ENCODE data around the gene CLTB. TPM values are rescaled to one million over a fixed set of nuclear protein-coding genes. Genes with fewer than 3 reads are reported as not detected.

CLTB gene
- total and polyA plus RNA-seq, 2 experiments from 2014 or later, result 26.8 to 34.0 TPM

DNA sequence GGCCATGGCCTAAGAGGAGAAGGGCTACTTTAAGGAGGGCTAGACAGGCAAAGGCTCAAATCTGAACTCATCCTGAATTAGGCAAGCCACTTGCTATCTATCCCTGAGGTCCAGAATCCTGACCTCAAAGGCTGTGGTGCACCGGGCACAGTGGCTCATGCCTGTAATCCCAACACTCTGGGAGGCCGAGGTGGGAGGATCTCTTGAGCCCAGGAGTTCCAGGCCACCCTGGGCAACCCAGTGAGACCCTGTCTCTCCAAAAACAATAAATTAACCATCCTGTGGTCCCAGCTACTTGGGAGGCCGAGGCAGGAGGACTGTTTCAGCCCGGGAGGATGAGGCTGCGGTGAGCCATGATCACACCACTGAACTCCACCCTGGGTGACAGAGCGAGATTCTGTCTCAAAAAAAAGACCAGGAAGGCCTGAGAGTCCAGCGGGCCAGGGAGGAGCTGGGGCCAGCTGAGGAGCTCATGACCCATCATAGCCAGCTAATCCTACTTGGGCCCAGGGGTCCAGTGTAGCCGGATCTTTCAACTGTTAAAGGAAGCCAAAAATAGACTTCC, 31.9 kb downstream of the CLTB start:
- H3K36me3 ChIP-seq (ENCODE audit: insufficient read depth), result peaks cover 27% of the 10 kb centered on the region
- H3K9me3 Mint-ChIP-seq, result no peaks in the 10 kb centered on the region; the same call in 2 of the 3 replicates

More for the DNA sequence above, 31.9 kb downstream of the CLTB start:
- Histone ChIP-seq H3K4me2 (no peak overlapping the region), H3K4me1 (ENCODE audit: insufficient read depth) (peaks cover 9% of the 10 kb centered on the region; the same call in 1 of the 2 replicates), H3K27me3 (ENCODE audit: insufficient read depth) (no peaks in the 10 kb centered on the region), H3K79me2 (replicated peaks; ENCODE audit: insufficient read depth) (peaks cover 33% of the 10 kb centered on the region), H3K27ac (ENCODE audit: low read depth) (no peak overlapping the region), H3F3A (replicated peaks; ENCODE audit: low read depth) (peaks cover 18% of the 10 kb centered on the region; the same call in 1 of the 2 replicates), H3K4me3 (no peak overlapping the region), H2AFZ (no peak overlapping the region), H4K20me1 (replicated peaks; ENCODE audit: insufficient read depth) (peaks cover 21% of the 10 kb centered on the region), H3K9me2 (ENCODE audit: insufficient read depth) (no peaks in the 10 kb centered on the region)
- Mint-ChIP-seq H3K36me3 (ENCODE audit: low read depth) (peaks cover 74% of the 10 kb centered on the region), H3K27ac (no peak overlapping the region), H3K4me1 (peaks cover 12% of the 10 kb centered on the region), H3K4me3 (no peak overlapping the region), H3K27me3 (ENCODE audit: insufficient read depth, low read depth, poor library complexity) (peaks cover 11% of the 10 kb centered on the region)
- TF ChIP-seq ZNF331 (CRISPR knock-in tag; IDR thresholded peaks at IDR 0.05; ENCODE audit: low read depth), result no peak
- TF ChIP-seq ZNF114 (CRISPR knock-in tag; IDR thresholded peaks at IDR 0.05), result no peak
- no peak for TF ChIP-seq POLR2AphosphoS5 (IDR thresholded peaks at IDR 0.05; ENCODE audit: low read depth)
- TF ChIP-seq EZH2phosphoT487 (IDR thresholded peaks at IDR 0.05; ENCODE audit: unreplicated experiment), result no peak
- no peak for TF ChIP-seq EZH2 (IDR thresholded peaks at IDR 0.05; ENCODE audit: low read depth, unreplicated experiment)
- no peak for TF ChIP-seq ZNF462 (CRISPR knock-in tag; IDR thresholded peaks at IDR 0.05)
- no peak for TF ChIP-seq CREB1 (CRISPR knock-in tag; IDR thresholded peaks at IDR 0.05; ENCODE audit: low read depth)
- no peak for TF ChIP-seq REST (IDR thresholded peaks at IDR 0.05; ENCODE audit: unreplicated experiment)
- TF ChIP-seq, protein P1, sequence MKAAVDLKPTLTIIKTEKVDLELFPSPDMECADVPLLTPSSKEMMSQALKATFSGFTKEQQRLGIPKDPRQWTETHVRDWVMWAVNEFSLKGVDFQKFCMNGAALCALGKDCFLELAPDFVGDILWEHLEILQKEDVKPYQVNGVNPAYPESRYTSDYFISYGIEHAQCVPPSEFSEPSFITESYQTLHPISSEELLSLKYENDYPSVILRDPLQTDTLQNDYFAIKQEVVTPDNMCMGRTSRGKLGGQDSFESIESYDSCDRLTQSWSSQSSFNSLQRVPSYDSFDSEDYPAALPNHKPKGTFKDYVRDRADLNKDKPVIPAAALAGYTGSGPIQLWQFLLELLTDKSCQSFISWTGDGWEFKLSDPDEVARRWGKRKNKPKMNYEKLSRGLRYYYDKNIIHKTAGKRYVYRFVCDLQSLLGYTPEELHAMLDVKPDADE (IDR thresholded peaks at IDR 0.05), result no peak
- TF ChIP-seq JUNB (IDR thresholded peaks at IDR 0.05; ENCODE audit: unreplicated experiment), result no peak
- DNase-seq (ENCODE audit: low spot score) (no peak), ATAC-seq (no peak)
